SIG-M5 treated with dmso at 0.1 percent for 504 hours (cell line): ENCODE measurements around the gene GNG7.
"Not testable (repeated sequence)": the region's sequence is repeated elsewhere in the genome, so short reads cannot be mapped to it uniquely, and the experiment has no call there.

ENCODE experiments used
- DNase-seq: peaks from one replicate; lab custom pipeline; 2025; ENCODE audit not compliant: unreplicated experiment; lab: John Stamatoyannopoulos, UW

Gene GNG7

GRCh38 chr19:2542341-2543069, 160.0 kb downstream of the GNG7 start:
- no peak for DNase-seq

- DNase-seq = peak; percentile 35
Measured at GRCh38 chr19:2540646-2541454, 161.6 kb downstream of the GNG7 start.

- DNase-seq = no peak
Measured at GRCh38 chr19:2540251-2540645, 162.2 kb downstream of the GNG7 start.

- DNase-seq = no peak
Measured at GRCh38 chr19:2538096-2538757, 164.3 kb downstream of the GNG7 start.

- DNase-seq = not testable (repeated sequence)
Measured at GRCh38 chr19:2537584-2537983, 164.9 kb downstream of the GNG7 start.

- DNase-seq = no peak
Measured at GRCh38 chr19:2536461-2536860, 166.0 kb downstream of the GNG7 start.

GRCh38 chr19:2534423-2535013, 168.0 kb downstream of the GNG7 start:
- DNase-seq = no peak

GRCh38 chr19:2533686-2534422, 168.6 kb downstream of the GNG7 start:
- no peak for DNase-seq

- DNase-seq = no peak
Measured at GRCh38 chr19:2533072-2533425, 169.4 kb downstream of the GNG7 start.

GRCh38 chr19:2532252-2533071, 170.0 kb downstream of the GNG7 start:
- no peak for DNase-seq

GRCh38 chr19:2529942-2530341, 172.6 kb downstream of the GNG7 start:
- not testable (repeated sequence) for DNase-seq

- DNase-seq = no peak
Measured at GRCh38 chr19:2529473-2529918, 173.0 kb downstream of the GNG7 start.

- no peak for DNase-seq
Measured at GRCh38 chr19:2528675-2529101, 173.8 kb downstream of the GNG7 start.

- no peak for DNase-seq
Measured at GRCh38 chr19:2527686-2528085, 174.8 kb downstream of the GNG7 start.

- no peak for DNase-seq
Measured at GRCh38 chr19:2527171-2527570, 175.3 kb downstream of the GNG7 start.

GRCh38 chr19:2524840-2525723, 177.4 kb downstream of the GNG7 start:
- DNase-seq = peak; percentile 64

GRCh38 chr19:2524361-2524839, 178.1 kb downstream of the GNG7 start:
- DNase-seq = no peak

- no peak for DNase-seq
Measured at GRCh38 chr19:2523630-2524311, 178.7 kb downstream of the GNG7 start.
